ENCODE data around the gene TMC3. TPM values are rescaled to one million over a fixed set of nuclear protein-coding genes. Genes with fewer than 3 reads are reported as not detected.
A peak's percentile ranks its signal among the peaks of the same experiment; 100 is the strongest.

The TMC3 gene
- total and polyA plus RNA-seq, 10 of the 15 experiments (the other 5 are each of a cell fraction or from before 2014, with no cell fraction given): 0.03 to 0.04 (median 0.04) TPM; not detected in 7

DNA sequence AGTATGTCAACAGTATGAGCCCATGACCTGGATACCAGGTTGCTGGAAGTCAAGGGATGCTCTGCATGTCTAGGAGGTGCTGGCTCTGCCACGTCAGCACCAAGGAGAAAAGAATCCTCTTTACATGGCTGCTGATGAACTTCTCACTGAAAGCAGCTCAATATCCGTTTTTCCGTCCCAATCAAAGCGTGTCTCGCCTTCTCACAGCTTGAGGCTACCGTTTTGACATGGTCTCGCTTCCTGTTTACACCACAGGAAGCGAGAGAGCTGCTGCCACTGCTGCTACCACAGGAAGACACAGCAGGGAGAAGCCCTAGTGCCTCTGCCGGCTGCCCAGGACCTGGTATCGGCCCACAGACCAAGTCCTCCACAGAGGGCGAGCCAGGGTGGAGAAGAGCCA lies 77.3 kb downstream of the TMC3 start (continued):
- TF ChIP-seq, protein P1, sequence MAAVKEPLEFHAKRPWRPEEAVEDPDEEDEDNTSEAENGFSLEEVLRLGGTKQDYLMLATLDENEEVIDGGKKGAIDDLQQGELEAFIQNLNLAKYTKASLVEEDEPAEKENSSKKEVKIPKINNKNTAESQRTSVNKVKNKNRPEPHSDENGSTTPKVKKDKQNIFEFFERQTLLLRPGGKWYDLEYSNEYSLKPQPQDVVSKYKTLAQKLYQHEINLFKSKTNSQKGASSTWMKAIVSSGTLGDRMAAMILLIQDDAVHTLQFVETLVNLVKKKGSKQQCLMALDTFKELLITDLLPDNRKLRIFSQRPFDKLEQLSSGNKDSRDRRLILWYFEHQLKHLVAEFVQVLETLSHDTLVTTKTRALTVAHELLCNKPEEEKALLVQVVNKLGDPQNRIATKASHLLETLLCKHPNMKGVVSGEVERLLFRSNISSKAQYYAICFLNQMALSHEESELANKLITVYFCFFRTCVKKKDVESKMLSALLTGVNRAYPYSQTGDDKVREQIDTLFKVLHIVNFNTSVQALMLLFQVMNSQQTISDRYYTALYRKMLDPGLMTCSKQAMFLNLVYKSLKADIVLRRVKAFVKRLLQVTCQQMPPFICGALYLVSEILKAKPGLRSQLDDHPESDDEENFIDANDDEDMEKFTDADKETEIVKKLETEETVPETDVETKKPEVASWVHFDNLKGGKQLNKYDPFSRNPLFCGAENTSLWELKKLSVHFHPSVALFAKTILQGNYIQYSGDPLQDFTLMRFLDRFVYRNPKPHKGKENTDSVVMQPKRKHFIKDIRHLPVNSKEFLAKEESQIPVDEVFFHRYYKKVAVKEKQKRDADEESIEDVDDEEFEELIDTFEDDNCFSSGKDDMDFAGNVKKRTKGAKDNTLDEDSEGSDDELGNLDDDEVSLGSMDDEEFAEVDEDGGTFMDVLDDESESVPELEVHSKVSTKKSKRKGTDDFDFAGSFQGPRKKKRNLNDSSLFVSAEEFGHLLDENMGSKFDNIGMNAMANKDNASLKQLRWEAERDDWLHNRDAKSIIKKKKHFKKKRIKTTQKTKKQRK (IDR thresholded peaks at IDR 0.05; ENCODE audit: low read depth, low read length): no peak
- TF ChIP-seq SUZ12 (IDR thresholded peaks at IDR 0.05; ENCODE audit: unreplicated experiment) (no peak), CHD4 (IDR thresholded peaks at IDR 0.05) (no peak), MEF2B (IDR thresholded peaks at IDR 0.05; ENCODE audit: partially characterized antibody, poor library complexity, severe bottlenecking) (peak; percentile 32), TCF3 (IDR thresholded peaks at IDR 0.05; ENCODE audit: borderline replicate concordance, insufficient read depth, low read depth, low read length) (peak; percentile 90), ASH2L (IDR thresholded peaks at IDR 0.05; ENCODE audit: borderline replicate concordance, low read depth) (no peak), NFXL1 (IDR thresholded peaks at IDR 0.05; ENCODE audit: borderline replicate concordance) (no peak), CHD2 (IDR thresholded peaks at IDR 0.05; ENCODE audit: borderline replicate concordance, low read depth, low read length) (no peak; the same call in 1 of the 2 replicates), NR2C2 (IDR thresholded peaks at IDR 0.05; ENCODE audit: borderline replicate concordance, control insufficient read depth, insufficient read length, low read depth) (no peak), HDAC2 (IDR thresholded peaks at IDR 0.05) (no peak), ZNF622 (IDR thresholded peaks at IDR 0.05) (no peak), TBL1XR1 (IDR thresholded peaks at IDR 0.05; ENCODE audit: low read depth, low read length) (peak; percentile 96), ZSCAN29 (IDR thresholded peaks at IDR 0.05) (no peak), NFYB (IDR thresholded peaks at IDR 0.05; ENCODE audit: insufficient read depth, low read depth, low read length) (0 out of 2 replicates have a peak, but pooled peaks have one; percentile 21), RB1 (IDR thresholded peaks at IDR 0.05; ENCODE audit: borderline replicate concordance) (no peak), TARDBP (IDR thresholded peaks at IDR 0.05; ENCODE audit: borderline replicate concordance) (0 out of 2 replicates have a peak, but pooled peaks have one; percentile 36)
- TF ChIP-seq, protein P2, sequence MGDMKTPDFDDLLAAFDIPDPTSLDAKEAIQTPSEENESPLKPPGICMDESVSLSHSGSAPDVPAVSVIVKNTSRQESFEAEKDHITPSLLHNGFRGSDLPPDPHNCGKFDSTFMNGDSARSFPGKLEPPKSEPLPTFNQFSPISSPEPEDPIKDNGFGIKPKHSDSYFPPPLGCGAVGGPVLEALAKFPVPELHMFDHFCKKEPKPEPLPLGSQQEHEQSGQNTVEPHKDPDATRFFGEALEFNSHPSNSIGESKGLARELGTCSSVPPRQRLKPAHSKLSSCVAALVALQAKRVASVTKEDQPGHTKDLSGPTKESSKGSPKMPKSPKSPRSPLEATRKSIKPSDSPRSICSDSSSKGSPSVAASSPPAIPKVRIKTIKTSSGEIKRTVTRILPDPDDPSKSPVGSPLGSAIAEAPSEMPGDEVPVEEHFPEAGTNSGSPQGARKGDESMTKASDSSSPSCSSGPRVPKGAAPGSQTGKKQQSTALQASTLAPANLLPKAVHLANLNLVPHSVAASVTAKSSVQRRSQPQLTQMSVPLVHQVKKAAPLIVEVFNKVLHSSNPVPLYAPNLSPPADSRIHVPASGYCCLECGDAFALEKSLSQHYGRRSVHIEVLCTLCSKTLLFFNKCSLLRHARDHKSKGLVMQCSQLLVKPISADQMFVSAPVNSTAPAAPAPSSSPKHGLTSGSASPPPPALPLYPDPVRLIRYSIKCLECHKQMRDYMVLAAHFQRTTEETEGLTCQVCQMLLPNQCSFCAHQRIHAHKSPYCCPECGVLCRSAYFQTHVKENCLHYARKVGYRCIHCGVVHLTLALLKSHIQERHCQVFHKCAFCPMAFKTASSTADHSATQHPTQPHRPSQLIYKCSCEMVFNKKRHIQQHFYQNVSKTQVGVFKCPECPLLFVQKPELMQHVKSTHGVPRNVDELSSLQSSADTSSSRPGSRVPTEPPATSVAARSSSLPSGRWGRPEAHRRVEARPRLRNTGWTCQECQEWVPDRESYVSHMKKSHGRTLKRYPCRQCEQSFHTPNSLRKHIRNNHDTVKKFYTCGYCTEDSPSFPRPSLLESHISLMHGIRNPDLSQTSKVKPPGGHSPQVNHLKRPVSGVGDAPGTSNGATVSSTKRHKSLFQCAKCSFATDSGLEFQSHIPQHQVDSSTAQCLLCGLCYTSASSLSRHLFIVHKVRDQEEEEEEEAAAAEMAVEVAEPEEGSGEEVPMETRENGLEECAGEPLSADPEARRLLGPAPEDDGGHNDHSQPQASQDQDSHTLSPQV (IDR thresholded peaks at IDR 0.05): 0 out of 2 replicates have a peak, but pooled peaks have one; percentile 18
- TF ChIP-seq, protein P3, sequence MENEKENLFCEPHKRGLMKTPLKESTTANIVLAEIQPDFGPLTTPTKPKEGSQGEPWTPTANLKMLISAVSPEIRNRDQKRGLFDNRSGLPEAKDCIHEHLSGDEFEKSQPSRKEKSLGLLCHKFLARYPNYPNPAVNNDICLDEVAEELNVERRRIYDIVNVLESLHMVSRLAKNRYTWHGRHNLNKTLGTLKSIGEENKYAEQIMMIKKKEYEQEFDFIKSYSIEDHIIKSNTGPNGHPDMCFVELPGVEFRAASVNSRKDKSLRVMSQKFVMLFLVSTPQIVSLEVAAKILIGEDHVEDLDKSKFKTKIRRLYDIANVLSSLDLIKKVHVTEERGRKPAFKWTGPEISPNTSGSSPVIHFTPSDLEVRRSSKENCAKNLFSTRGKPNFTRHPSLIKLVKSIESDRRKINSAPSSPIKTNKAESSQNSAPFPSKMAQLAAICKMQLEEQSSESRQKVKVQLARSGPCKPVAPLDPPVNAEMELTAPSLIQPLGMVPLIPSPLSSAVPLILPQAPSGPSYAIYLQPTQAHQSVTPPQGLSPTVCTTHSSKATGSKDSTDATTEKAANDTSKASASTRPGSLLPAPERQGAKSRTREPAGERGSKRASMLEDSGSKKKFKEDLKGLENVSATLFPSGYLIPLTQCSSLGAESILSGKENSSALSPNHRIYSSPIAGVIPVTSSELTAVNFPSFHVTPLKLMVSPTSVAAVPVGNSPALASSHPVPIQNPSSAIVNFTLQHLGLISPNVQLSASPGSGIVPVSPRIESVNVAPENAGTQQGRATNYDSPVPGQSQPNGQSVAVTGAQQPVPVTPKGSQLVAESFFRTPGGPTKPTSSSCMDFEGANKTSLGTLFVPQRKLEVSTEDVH (IDR thresholded peaks at IDR 0.05; ENCODE audit: low read depth, partially characterized antibody): no peak
- TF ChIP-seq, protein P4, sequence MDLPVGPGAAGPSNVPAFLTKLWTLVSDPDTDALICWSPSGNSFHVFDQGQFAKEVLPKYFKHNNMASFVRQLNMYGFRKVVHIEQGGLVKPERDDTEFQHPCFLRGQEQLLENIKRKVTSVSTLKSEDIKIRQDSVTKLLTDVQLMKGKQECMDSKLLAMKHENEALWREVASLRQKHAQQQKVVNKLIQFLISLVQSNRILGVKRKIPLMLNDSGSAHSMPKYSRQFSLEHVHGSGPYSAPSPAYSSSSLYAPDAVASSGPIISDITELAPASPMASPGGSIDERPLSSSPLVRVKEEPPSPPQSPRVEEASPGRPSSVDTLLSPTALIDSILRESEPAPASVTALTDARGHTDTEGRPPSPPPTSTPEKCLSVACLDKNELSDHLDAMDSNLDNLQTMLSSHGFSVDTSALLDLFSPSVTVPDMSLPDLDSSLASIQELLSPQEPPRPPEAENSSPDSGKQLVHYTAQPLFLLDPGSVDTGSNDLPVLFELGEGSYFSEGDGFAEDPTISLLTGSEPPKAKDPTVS (IDR thresholded peaks at IDR 0.05; ENCODE audit: low read depth, low read length): no peak
